ENCODE measurements around the gene RAET1L. TPM values are rescaled to one million over a fixed set of nuclear protein-coding genes. Genes with fewer than 3 reads are reported as not detected.
A peak's percentile ranks its signal among the peaks of the same experiment; 100 is the strongest.

Gene RAET1L
- total and polyA plus RNA-seq, 9 of the 15 experiments (the other 6 are each of a cell fraction or from before 2014, with no cell fraction given) = not detected

DNA sequence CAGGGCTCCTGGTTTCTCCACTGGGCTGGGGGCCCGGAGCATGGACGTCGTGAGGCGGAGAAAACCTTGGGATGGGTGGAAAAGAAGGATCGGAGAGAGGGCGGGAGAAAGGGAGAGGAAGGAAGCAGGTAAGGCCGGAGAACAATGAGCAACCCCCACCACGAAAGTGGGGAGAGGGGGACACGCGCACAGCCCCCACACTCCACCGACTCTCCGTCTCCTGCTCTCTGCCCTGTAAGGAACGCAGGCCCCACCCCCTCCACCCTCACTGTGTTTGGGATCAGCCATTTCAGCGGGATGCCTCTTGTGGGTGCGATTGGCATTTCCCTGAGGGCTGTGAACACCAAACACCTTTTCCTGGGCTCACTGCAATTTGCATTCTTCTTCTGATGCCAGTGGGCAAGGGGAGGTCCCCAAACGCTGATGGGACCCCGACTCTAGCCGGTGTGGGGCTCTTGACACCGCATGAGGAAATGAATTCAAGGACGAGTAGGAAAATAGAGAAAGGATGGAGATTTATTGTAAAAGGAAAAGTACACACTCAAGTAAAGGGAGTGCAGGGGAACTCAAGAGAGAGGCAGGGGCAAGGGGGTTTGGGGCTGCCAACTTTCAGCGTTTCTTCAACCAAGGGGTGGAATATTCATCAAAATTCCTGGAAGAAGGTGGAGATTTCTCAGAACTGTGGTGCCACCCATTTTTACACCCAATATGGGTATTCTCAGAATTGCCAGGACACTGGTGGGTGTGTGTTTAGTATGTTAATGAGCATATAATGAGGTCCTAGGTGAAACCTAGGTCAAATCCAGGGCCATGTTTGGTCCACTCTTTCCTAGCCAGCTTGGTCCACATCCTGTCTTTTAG lies 13.1 kb upstream of the RAET1L start:
- peaks cover 0 to 12% of the 10 kb centered on the region in 2 experiments; a peak in 2 of 5 replicates for H3K4me1 ChIP-seq (replicated peaks in 1 of 2; ENCODE audit: control insufficient read depth in 2 of 2, insufficient read depth in 2 of 2, low read length in 2 of 2)
- no peak for DNase-seq (ENCODE audit: extremely low read depth in 1 of 4, low spot score in 3 of 4)
- peaks cover 51 to 65% of the 10 kb centered on the region in 2 experiments for H3K27me3 ChIP-seq (ENCODE audit: control insufficient read depth in 2 of 2, insufficient read depth in 2 of 2, low read length in 2 of 2)
- in situ Hi-C loops (cut with MboI) (no loop called here), intact Hi-C loops (cut with micrococcal nuclease) (no loop called here)
- CTCF ChIA-PET (ENCODE audit: low intra/inter-chr PET ratio) = no interaction called here
- no peak overlapping the region for H2AFZ ChIP-seq (ENCODE audit: low read depth, low read length)
- H3K36me3 ChIP-seq (ENCODE audit: control insufficient read depth, insufficient read depth, low read length) = no peaks in the 10 kb centered on the region
- H3K9me3 ChIP-seq (replicated peaks; ENCODE audit: control insufficient read depth, insufficient read depth, low read depth, low read length) = no peaks in the 10 kb centered on the region
- peaks cover under 1% of the 10 kb centered on the region for H3K9me1 ChIP-seq (ENCODE audit: control insufficient read depth, insufficient read depth, low read length)
- H3K79me2 ChIP-seq (ENCODE audit: control insufficient read depth, insufficient read depth, low read length) = no peaks in the 10 kb centered on the region
- peak; percentile 39; the same call in 2 of the 3 replicates for ATAC-seq
- 2% methylated on average over 20 of the region's 21 CpGs for whole genome bisulfite sequencing (ENCODE audit: insufficient coverage, low coverage, missing lambda C conversion rate)
- no TSS peak for BruUV-seq (replicated peaks)
- 0 out of 4 replicates have a peak overlapping the region, but pooled peaks of 1 of the 2 experiments have one; percentile 13 for H3K9ac ChIP-seq (ENCODE audit: insufficient read depth in 1 of 2, low read depth in 2 of 2, low read length in 2 of 2)
- POLR2A ChIA-PET = no interaction called here
- H3K4me2 ChIP-seq (ENCODE audit: insufficient read depth, low read length) = no peak overlapping the region
- peaks cover under 1% of the 10 kb centered on the region; the same call in 1 of the 2 replicates for H4K20me1 ChIP-seq (replicated peaks; ENCODE audit: control insufficient read depth, insufficient read depth, low read length)
- FAIRE-seq = peak; percentile 40
- H3K4me3 ChIP-seq = no peak overlapping the region
- H3K27ac ChIP-seq (ENCODE audit: extremely low read depth, low read depth, low read length) = no peak overlapping the region
- no peak for TF ChIP-seq NR4A1 (CRISPR knock-in tag; IDR thresholded peaks at IDR 0.05)
- TF ChIP-seq NR4A1 (tag; IDR thresholded peaks at IDR 0.05) = no peak
- TF ChIP-seq, protein P1, sequence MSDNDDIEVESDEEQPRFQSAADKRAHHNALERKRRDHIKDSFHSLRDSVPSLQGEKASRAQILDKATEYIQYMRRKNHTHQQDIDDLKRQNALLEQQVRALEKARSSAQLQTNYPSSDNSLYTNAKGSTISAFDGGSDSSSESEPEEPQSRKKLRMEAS (CRISPR knock-in tag; IDR thresholded peaks at IDR 0.05) = no peak
- TF ChIP-seq STAT5A (IDR thresholded peaks at IDR 0.05; ENCODE audit: borderline replicate concordance, low read length) = 0 out of 2 replicates have a peak, but pooled peaks have one; percentile 15
- TF ChIP-seq, protein P2, sequence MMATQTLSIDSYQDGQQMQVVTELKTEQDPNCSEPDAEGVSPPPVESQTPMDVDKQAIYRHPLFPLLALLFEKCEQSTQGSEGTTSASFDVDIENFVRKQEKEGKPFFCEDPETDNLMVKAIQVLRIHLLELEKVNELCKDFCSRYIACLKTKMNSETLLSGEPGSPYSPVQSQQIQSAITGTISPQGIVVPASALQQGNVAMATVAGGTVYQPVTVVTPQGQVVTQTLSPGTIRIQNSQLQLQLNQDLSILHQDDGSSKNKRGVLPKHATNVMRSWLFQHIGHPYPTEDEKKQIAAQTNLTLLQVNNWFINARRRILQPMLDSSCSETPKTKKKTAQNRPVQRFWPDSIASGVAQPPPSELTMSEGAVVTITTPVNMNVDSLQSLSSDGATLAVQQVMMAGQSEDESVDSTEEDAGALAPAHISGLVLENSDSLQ (IDR thresholded peaks at IDR 0.05) = no peak

All from K562 (cell line).